Measurements from ENCODE around the gene PM20D1. TPM values are rescaled to one million over a fixed set of nuclear protein-coding genes. Genes with fewer than 3 reads are reported as not detected.

Gene PM20D1
- polyA plus RNA-seq, 1 experiment: not detected

DNA sequence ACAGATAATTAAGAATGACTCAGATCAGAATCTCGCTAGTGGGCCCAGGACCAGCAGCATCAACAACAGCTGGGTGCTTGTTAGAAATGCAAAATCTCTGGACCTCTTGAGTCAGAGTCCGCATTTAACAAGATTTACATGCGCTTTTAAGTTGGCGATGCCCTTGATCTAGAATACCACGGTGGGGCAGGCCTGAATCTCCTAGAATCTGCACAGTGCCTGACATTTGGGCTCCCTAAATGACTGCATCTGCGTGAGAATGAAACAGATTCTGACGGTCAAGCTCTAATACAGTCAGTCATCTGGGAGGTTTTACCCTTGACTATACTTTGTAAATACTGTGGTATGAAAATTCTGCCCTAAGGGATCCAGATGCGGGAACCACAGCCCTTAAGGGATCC is 57.5 kb downstream of the PM20D1 start:
- CTCF ChIA-PET: interaction anchor here (0.6 to 5.4 kb wide), 35 partner anchors 8 to 317 kb away, joined by 3 to 172 read pairs (median 5); partner anchors contain the start of genes RAB29, RAB7B and SLC41A1
- TF ChIP-seq, protein P1, sequence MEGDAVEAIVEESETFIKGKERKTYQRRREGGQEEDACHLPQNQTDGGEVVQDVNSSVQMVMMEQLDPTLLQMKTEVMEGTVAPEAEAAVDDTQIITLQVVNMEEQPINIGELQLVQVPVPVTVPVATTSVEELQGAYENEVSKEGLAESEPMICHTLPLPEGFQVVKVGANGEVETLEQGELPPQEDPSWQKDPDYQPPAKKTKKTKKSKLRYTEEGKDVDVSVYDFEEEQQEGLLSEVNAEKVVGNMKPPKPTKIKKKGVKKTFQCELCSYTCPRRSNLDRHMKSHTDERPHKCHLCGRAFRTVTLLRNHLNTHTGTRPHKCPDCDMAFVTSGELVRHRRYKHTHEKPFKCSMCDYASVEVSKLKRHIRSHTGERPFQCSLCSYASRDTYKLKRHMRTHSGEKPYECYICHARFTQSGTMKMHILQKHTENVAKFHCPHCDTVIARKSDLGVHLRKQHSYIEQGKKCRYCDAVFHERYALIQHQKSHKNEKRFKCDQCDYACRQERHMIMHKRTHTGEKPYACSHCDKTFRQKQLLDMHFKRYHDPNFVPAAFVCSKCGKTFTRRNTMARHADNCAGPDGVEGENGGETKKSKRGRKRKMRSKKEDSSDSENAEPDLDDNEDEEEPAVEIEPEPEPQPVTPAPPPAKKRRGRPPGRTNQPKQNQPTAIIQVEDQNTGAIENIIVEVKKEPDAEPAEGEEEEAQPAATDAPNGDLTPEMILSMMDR (IDR thresholded peaks at IDR 0.05; ENCODE audit: insufficient read depth, low read depth, low read length): no peak
- peak; percentile 18 for DNase-seq (ENCODE audit: low read depth)
- Histone ChIP-seq H3K27me3 (ENCODE audit: control insufficient read depth, insufficient read depth, low read length) (no peaks in the 10 kb centered on the region), H3K36me3 (ENCODE audit: control insufficient read depth, insufficient read depth, low read length) (peaks cover 24% of the 10 kb centered on the region), H3K4me3 (ENCODE audit: low read depth, low read length) (no peak overlapping the region)
- POLR2A ChIA-PET: no interaction called here

DNA sequence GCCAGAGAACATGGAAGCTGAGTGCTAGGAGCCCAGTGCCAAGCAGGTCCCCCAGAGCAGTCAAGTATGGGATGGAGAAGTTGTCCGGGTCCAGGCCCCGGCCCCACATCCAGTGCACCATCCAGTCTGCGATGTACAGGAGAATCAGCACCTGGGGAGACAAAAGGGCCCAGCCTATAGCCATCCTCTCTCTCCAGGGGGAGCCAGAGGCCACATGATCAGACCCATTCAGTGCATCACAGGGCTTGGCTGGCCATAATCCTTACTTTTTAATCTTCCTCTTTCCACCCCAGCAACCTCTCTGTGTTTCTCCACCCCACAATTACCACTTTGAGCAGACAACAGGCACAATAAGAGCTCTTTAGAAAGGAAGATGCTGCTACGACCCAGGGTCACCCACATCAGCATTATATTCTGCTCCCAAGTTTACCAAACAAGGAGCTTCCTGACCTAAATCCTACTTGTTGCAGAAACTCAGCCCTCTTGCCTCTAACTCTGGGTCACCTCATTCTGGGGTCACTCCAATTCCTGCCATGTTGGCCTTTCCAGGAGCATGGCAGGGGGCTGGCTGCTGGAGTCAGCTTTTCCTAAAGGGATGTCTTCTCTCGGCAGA is 58.3 kb downstream of the PM20D1 start:
- ChIA-PET POLR2A (no interaction called here), CTCF (interaction anchor here (0.6 to 5.4 kb wide), 45 partner anchors 8 to 320 kb away, joined by 3 to 172 read pairs (median 4); partner anchors contain the start of genes RAB29, RAB7B and SLC41A1)
- peaks cover 19% of the 10 kb centered on the region for H3K36me3 ChIP-seq (ENCODE audit: control insufficient read depth, insufficient read depth, low read length)
- no peak for DNase-seq (ENCODE audit: low read depth)
- H3K4me3 ChIP-seq (ENCODE audit: low read depth, low read length): no peak overlapping the region
- TF ChIP-seq, protein P1 (IDR thresholded peaks at IDR 0.05; ENCODE audit: insufficient read depth, low read depth, low read length): peak; percentile 87
- no peaks in the 10 kb centered on the region for H3K27me3 ChIP-seq (ENCODE audit: control insufficient read depth, insufficient read depth, low read length)

DNA sequence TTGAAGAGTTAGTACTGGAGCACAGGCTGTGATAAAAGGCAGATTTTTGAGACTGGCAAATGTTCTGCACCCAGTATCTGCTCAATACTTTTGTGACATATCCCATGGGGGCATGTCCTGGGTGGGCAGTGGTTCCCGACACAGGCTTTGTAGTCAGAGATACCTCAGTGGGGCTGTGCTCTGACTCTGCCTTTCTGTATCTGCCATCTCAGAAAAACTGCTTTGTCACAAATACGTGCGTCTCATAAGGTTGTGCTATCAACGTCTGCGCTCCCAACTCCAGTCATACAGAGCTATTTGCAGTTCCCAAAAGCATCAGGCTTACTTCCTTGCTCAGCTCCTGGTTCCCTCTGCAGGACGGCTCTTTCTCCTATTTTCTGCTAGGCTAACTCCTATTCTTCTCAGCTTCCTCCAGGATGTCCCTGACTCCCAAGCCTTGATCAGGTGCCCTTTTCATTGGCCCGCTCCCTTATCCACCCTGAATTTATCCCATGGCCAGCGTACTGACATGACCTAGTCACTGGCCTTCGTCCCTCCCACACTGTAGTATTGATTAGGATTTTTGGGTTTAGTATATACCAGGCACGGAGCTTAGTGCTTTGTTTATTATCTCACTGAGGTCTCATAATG is 62.5 kb downstream of the PM20D1 start:
- TF ChIP-seq, protein P1 (IDR thresholded peaks at IDR 0.05; ENCODE audit: insufficient read depth, low read depth, low read length): no peak
- DNase-seq (ENCODE audit: low read depth): no peak
- ChIA-PET CTCF (interaction anchor here (0.7 to 2.0 kb wide), 6 partner anchors 12 to 195 kb away, joined by 3 to 18 read pairs (median 5); no protein-coding TSS in a partner anchor), POLR2A (no interaction called here)
- no peaks in the 10 kb centered on the region for H3K27me3 ChIP-seq (ENCODE audit: control insufficient read depth, insufficient read depth, low read length)
- H3K36me3 ChIP-seq (ENCODE audit: control insufficient read depth, insufficient read depth, low read length): peaks cover 3% of the 10 kb centered on the region
- H3K4me3 ChIP-seq (ENCODE audit: low read depth, low read length): no peak overlapping the region

DNA sequence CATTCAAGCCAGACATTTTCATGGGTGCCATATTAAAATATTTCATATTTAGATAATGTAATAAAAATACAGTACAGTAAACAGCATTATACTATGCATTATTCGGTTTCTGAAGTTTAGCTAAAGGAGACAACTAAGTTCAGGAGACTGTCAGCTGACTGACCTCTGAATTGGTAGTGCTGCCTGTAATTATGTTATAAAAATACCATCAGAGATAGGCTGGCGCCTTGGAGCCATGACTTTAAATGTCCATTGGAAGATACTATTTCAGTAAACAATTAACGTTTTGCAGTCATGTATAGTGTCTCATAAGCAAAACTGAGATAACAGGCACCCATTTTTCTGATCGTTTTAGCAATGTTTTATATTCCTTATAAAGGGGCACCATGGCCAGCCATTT is 63.3 kb downstream of the PM20D1 start:
- POLR2A ChIA-PET: no interaction called here

DNA sequence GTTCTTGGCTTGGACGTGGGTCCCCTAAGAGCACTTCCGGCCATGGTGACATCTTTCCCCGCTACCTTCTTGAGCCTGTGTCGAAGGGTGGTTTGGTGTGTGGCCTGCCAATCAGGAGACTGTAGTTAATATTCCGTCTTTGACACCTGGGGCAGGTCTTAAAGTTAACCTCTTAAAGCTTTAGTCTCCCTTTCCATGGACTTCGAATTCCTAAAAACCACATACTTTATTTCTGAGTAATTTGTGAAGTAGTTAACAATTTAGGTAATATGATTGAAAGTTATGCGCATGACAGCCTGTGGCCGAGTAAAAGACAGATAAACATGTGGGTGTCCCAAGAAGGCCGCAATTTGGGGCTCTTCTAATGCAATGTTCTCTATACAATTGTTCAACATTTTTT is 64.5 kb downstream of the PM20D1 start:
- TF ChIP-seq, protein P1 (IDR thresholded peaks at IDR 0.05; ENCODE audit: insufficient read depth, low read depth, low read length): no peak
- CTCF ChIA-PET: interaction anchor here (0.6 to 2.9 kb wide), 2 partner anchors 52 to 192 kb away, joined by 3 to 12 read pairs; no protein-coding TSS in a partner anchor

More for the DNA sequence above, 63.3 kb downstream of the PM20D1 start:
- Histone ChIP-seq H3K4me3 (ENCODE audit: low read depth, low read length) (no peak overlapping the region), H3K36me3 (ENCODE audit: control insufficient read depth, insufficient read depth, low read length) (peaks cover 3% of the 10 kb centered on the region), H3K27me3 (ENCODE audit: control insufficient read depth, insufficient read depth, low read length) (no peaks in the 10 kb centered on the region)
- CTCF ChIA-PET: interaction anchor here (0.7 to 2.9 kb wide), 3 partner anchors 191 to 683 kb away, joined by 3 to 12 read pairs (median 4); no protein-coding TSS in a partner anchor
- no peak for DNase-seq (ENCODE audit: low read depth)
- TF ChIP-seq, protein P1 (IDR thresholded peaks at IDR 0.05; ENCODE audit: insufficient read depth, low read depth, low read length): no peak

More for the DNA sequence above, 64.5 kb downstream of the PM20D1 start:
- H3K36me3 ChIP-seq (ENCODE audit: control insufficient read depth, insufficient read depth, low read length): no peaks in the 10 kb centered on the region; the same call in 1 of the 2 replicates
- no peaks in the 10 kb centered on the region for H3K27me3 ChIP-seq (ENCODE audit: control insufficient read depth, insufficient read depth, low read length)
- POLR2A ChIA-PET: no interaction called here
- no peak for DNase-seq (ENCODE audit: low read depth)
- no peak overlapping the region for H3K4me3 ChIP-seq (ENCODE audit: low read depth, low read length)
